HCEC 1CT (cell line): ENCODE results near the gene PARVG.

ENCODE experiments used
- DNase-seq: peaks from one replicate; pipeline ENCODE4 v3.0.0-alpha.2; 2017

Gene PARVG

DNA sequence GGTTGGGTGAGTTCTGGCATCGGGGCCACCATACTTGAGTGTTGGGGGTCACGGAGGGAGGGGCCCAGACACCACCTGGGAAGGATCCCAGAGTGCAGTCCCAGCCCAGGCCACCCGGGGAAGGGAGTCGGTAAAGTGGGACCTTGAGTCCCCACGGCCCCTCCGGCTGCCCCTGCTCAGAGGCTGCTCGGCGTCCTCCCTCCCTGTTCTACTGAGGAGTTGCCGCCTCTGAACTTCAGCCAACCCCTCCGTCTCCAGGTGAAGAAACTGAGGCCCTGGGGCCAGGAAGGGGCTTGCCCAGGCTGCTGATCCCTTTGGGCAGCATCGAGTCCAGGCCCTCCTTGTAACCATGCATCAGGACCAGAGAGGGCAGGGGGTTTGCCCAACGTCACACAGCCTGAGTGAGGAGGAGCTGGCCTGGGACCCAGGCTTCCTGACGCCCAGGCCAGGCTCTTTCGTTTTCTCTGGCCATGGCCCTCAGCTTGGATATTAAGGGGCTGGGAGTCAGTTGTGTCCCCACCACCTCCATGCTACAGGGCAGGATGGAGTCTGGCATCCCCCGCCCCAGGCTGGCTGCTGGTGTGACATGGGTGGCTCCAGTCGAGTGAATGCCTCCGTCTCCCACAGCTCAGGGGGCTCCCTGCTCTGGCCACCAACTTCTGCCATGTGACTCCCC is 1.3 kb downstream of the PARVG start:
- no peak for DNase-seq

GRCh38 chr22:44182588-44183286 is 2.0 kb downstream of the PARVG start:
- no peak for DNase-seq

- DNase-seq: no peak
Measured at GRCh38 chr22:44183287-44183588, 2.5 kb downstream of the PARVG start.

DNA sequence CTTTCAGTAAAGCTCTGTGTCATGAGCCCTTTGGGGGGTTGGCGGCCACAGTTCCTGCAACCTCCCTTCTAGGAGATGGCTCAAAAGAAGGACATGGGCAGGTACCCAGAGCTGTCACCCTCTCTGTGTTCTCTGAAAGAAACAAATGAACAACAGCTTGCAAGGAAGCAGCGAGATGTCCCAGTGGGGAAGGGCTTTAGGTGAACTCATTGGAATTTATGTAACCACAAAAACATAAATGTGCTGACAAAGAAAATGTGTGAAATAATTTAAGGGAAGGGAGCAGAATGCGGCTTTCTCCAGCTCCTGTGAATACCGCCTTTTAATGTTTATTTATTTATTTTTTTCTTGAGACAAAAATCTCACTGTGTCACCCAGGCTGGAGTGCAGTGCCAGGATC is 3.3 kb downstream of the PARVG start:
- no peak for DNase-seq

DNA sequence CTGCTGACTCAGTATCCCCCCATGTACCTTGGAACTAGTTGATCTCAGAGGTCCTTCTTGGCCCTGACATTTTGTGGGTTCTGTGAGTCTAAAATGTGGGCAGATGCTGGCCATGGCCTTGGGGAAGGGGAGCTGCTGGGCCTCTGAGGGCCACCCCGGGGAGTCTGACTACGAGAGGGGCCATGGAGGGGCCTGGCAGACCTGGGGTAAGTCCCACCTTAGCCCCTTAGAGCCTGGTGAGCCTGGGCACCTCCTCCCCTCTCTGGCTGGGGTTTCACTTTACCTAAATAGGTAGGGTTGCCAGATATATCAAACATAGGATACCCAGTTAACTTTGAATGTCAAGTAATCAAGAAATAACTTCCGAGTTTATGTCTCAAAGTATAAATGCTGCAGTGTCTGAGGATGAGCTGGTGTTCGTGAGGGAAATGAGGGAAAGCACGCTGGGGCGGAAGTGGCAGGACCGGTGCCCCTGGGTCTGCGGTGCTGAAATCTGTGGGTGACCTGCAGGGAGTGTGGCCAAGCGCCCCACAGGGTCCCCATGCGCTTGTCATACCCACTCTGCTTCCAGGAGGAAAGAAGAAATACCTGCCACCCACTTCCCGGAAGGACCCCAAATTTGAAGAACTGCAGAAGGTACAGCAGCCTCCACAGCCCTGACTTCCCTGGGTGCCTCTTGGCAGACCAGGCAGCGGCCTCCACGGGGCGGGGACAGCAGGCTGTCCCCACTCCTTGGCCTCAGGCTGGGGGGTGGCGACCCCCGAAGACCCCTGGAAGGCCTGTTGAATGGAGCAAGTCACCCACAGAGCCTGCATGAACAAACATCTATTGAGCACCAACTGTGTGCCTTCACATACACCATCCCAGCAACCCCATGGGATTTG is 4.8 kb downstream of the PARVG start:
- DNase-seq: no peak

DNA sequence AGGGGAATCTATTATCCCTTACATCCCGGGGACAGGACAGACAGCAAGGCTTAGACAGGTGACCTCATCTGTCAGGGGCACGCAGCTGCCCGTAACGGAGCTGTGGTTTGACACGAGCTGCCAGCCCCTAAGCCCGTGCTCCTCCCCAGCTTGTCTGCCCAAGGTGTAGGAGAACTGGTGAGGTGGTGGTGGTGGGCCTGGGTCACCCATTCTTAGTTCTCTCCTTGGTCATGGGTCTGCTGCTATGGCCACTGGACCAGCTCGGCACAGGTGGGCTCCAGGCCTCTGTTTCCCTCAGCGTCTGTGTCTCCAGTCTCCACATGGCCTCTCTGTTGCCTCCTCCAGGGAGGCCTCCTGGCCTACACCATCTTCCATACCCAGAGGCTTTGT is 5.4 kb downstream of the PARVG start:
- no peak for DNase-seq

GRCh38 chr22:44186737-44187136 is 6.0 kb downstream of the PARVG start:
- no peak for DNase-seq

GRCh38 chr22:44187652-44188230 is 7.0 kb downstream of the PARVG start:
- DNase-seq: no peak

- no peak for DNase-seq
Measured at GRCh38 chr22:44188316-44188715, 7.6 kb downstream of the PARVG start.

- no peak for DNase-seq
Measured at GRCh38 chr22:44188986-44189630, 8.4 kb downstream of the PARVG start.

- DNase-seq: no peak
Measured at GRCh38 chr22:44190381-44190976, 9.8 kb downstream of the PARVG start.

- DNase-seq: no peak
Measured at GRCh38 chr22:44191036-44191454, 10.3 kb downstream of the PARVG start.

- DNase-seq: no peak
Measured at GRCh38 chr22:44192098-44192815, 11.5 kb downstream of the PARVG start.

DNA sequence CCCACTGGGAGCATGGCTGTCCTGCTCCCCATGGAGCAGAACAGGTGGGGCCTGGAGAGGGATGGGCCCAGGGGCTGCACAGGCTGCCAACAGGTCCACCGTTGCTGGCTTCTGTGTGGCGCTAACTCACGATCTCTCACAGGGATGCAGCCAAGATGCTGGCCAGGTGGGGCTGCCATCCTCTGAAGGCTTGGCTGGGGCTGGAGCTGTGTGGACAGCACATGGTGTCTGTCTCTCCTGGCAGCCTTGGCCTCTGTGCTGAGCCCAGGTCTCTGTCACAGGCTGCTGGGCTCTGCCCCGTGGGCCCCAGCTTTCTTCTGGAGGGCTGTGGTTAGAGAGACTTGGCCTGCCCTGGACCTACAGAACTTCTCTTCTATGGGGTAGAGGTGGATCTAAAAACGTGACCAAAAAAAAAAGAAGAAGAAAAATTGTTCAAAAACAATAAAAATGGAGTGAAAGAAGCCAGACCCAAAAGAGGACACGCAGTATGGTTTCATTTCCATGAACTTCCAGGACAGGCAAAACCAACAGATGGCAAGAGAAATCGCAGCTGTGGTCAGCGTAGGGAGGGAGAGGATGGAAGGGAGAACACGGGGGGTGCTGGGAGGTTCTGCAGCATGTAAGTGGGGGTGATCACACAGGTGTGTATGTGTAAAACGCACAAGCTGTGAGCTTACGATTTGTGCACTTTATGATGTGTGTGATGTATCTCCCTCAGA is 12.2 kb downstream of the PARVG start:
- DNase-seq: no peak

- DNase-seq: no peak
Measured at GRCh38 chr22:44193535-44193891, 12.8 kb downstream of the PARVG start.

GRCh38 chr22:44194569-44194968 is 13.8 kb downstream of the PARVG start:
- no peak for DNase-seq

GRCh38 chr22:44195189-44195871 is 14.6 kb downstream of the PARVG start:
- no peak for DNase-seq

DNA sequence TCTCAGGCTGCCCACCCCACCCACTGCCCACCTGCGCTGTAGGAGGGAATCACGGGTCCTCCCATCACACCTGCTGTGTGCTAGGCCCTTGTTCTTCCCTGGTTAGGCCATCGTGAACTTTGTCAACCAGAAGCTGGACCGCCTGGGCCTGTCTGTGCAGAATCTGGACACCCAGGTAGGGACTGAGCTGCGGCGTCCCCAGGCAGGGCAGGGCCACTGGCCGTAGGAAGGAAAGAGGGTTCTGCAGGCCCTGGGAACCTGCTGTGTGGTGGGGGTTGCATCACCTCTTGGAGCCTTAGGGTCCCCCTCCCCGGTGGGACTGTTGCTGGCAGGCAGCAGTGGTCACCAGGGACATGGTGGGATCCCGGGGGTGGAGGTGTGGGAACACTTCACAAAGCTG is 15.5 kb downstream of the PARVG start:
- DNase-seq: no peak

DNA sequence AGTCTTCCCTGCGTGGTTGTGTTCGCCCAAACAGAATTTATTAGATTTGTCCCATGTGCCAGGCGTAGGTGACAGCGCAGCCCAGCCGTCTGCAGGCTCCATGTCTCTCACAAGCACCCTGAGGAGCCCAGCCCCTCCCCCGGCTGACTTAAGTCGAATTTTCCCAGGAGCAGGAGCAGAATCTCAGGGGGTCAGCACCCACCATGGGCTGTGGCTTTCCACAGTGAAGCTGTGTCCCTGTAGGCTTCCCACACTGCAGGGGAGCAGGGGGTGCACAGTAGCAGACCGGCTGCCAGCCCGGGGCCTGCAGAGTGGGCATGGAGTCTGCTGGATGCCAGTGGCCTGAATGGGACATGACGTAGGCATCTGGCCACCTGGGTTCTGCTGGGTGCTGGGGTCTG is 16.0 kb downstream of the PARVG start:
- DNase-seq: no peak

DNA sequence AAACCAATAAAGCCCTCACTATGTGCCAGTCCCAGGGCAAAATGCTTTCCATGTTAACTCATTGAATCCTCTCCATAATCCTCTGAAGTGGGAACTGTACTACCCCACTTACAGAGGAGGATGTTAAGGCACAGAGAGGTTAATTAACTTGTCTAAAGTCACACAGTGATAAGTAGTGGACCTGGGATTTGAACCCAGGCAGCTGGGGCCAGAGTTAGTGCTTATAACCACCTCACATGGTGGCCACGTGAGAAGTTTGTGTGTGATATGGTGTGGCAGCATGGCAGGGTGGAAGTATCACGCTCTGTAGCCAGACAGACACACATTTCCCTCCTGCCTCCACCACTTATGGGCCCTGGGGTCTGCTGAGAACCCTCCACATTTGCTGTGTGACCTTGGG is 16.5 kb downstream of the PARVG start:
- no peak for DNase-seq

- DNase-seq: no peak
Measured at GRCh38 chr22:44199164-44199563, 18.4 kb downstream of the PARVG start.
